Large intestine (tissue), 3 donors: ENCODE measurements around the gene CYP2D6. TPM values are rescaled to one million over a fixed set of nuclear protein-coding genes. Genes with fewer than 3 reads are reported as not detected.
"Not testable (repeated sequence)": the region's sequence is repeated elsewhere in the genome, so short reads cannot be mapped to it uniquely, and the experiment has no call there.

ENCODE experiments used
- DNase-seq, 2 donors: peaks; one replicate each; pipeline versions ENCODE4 v3.0.0 to v3.0.0-alpha.2; 2013
- H3K27ac ChIP-seq: one replicate; pipeline ENCODE4 v1.5.1; 2013; ENCODE audit warnings: low read length
- H3K27me3 ChIP-seq: 2 replicates; pipeline ENCODE4 v1.6.1; 2013; ENCODE audit warnings: low read length; ENCODE audit not compliant: control insufficient read depth, insufficient read depth
- H3K36me3 ChIP-seq: 2 replicates; pipeline ENCODE4 v1.6.1; 2013; ENCODE audit warnings: low read length; ENCODE audit not compliant: control insufficient read depth, insufficient read depth
- H3K4me1 ChIP-seq: one replicate; pipeline ENCODE4 v1.6.1; 2013; ENCODE audit warnings: low read length; ENCODE audit not compliant: control insufficient read depth, insufficient read depth
- H3K4me3 ChIP-seq: one replicate; pipeline ENCODE4 v1.5.1; 2013; ENCODE audit warnings: low read length
- H3K9me3 ChIP-seq: one replicate; pipeline ENCODE4 v1.6.1; 2013; ENCODE audit warnings: mild to moderate bottlenecking, low read depth, low read length, moderate library complexity; ENCODE audit not compliant: control insufficient read depth
- WGBS: methylation state at CpG from one replicate; pipeline ENCODE4 v1.1.5; 2013; ENCODE audit warnings: low lambda C conversion rate; ENCODE audit not compliant: insufficient coverage; 5-methylcytosine and 5-hydroxymethylcytosine counted together
- polyA plus RNA-seq: library from polyadenylated mRNA; unstranded; fragments of 120-200 nt; gene quantifications from one replicate; pipeline ENCODE4 v1.2.1, GENCODE V29; 2013

CYP2D6 gene
- polyA plus RNA-seq, 1 donor = 6.5 TPM

DNA sequence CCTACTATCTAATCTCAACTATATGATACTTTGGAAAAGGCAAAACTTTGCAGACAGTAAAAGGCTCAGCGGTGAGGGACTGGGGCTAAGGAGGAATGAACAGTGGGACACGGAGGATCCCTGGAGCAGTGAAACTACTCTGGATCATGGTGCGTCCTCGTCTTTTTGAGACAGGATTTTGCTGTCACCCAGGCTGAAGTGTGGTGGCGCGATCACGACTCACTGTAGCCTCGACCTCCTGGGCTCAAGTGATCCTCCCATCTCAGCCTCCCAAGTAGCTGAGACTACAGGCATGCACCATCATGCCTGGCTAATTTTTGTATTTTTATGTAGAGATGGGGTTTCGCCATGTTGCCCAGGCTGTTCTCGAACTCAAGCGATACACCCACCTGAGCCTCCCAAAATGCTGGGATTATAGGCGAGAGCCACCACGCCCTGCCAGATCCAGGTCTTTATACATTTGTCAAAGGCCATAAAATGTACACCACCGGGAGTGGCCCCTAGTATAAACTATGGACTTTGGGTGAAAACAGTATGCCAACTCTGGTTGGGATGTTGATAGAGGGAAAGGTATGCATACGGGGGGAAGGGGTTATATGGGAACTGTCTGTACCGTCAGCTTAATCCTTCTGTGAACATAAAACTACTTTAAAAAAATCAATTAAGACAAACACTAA, 28.0 kb upstream of the CYP2D6 start:
- no CpG with 5 or more reads among the region's 16 CpGs for WGBS
- peaks cover 34% of the 10 kb centered on the region for H3K36me3 ChIP-seq
- no peak for DNase-seq

GRCh38 chr22:42156598-42156997, 26.0 kb upstream of the CYP2D6 start:
- DNase-seq = no peak
- no CpG with 5 or more reads among the region's 5 CpGs for WGBS
- peaks cover 24% of the 10 kb centered on the region for H3K36me3 ChIP-seq

More for the DNA sequence above, 28.0 kb upstream of the CYP2D6 start:
- Histone ChIP-seq H3K4me1 (peaks cover 3% of the 10 kb centered on the region), H3K27ac (no peak overlapping the region), H3K9me3 (no peaks in the 10 kb centered on the region), H3K4me3 (no peak overlapping the region), H3K27me3 (no peaks in the 10 kb centered on the region)

DNA sequence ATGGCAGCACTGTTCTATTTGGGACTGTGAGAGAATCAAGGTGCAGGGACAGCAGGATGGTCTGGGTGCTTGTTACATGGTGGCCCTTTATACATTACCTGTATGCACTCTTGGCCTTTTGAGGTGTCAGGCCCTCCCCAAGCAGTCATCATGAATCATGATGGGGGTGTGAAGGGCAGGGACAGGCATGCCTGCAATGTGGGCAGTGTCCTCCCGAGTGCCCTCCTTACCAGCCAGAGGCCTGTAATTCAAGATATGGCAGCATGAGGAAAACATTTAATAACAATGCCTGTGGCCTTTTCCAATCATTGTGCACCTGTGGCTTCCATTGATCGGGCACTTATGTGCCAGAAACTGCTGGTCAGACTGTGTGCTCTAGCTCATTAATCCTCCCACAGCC, 25.5 kb upstream of the CYP2D6 start:
- Histone ChIP-seq H3K4me3 (no peak overlapping the region), H3K9me3 (no peaks in the 10 kb centered on the region), H3K4me1 (no peaks in the 10 kb centered on the region), H3K27ac (no peak overlapping the region), H3K36me3 (peaks cover 20% of the 10 kb centered on the region), H3K27me3 (no peaks in the 10 kb centered on the region)
- WGBS = no CpG with 5 or more reads among the region's 2 CpGs
- no peak for DNase-seq

More at GRCh38 chr22:42156598-42156997, 26.0 kb upstream of the CYP2D6 start:
- Histone ChIP-seq H3K27ac (no peak overlapping the region), H3K4me1 (peaks cover 3% of the 10 kb centered on the region), H3K4me3 (no peak overlapping the region), H3K27me3 (no peaks in the 10 kb centered on the region), H3K9me3 (no peaks in the 10 kb centered on the region)

GRCh38 chr22:42155053-42155543, 24.5 kb upstream of the CYP2D6 start:
- Histone ChIP-seq H3K9me3 (no peaks in the 10 kb centered on the region), H3K27ac (no peak overlapping the region), H3K4me1 (no peaks in the 10 kb centered on the region), H3K4me3 (no peak overlapping the region), H3K36me3 (peaks cover 21% of the 10 kb centered on the region), H3K27me3 (no peaks in the 10 kb centered on the region)
- WGBS = no CpG with 5 or more reads among the region's 7 CpGs
- DNase-seq = no peak

GRCh38 chr22:42154293-42155052, 23.9 kb upstream of the CYP2D6 start:
- H3K27me3 ChIP-seq = no peaks in the 10 kb centered on the region
- H3K9me3 ChIP-seq = no peaks in the 10 kb centered on the region
- no peaks in the 10 kb centered on the region for H3K4me1 ChIP-seq
- H3K36me3 ChIP-seq = peaks cover 21% of the 10 kb centered on the region
- WGBS = no CpG with 5 or more reads among the region's 12 CpGs
- no peak overlapping the region for H3K4me3 ChIP-seq
- DNase-seq = no peak
- no peak overlapping the region for H3K27ac ChIP-seq

GRCh38 chr22:42152661-42153270, 22.2 kb upstream of the CYP2D6 start:
- Histone ChIP-seq H3K9me3 (no peaks in the 10 kb centered on the region), H3K27ac (no peak overlapping the region), H3K4me1 (no peaks in the 10 kb centered on the region), H3K36me3 (peaks cover 32% of the 10 kb centered on the region), H3K4me3 (no peak overlapping the region), H3K27me3 (no peaks in the 10 kb centered on the region)
- no peak for DNase-seq
- WGBS = no CpG with 5 or more reads among the region's 42 CpGs

GRCh38 chr22:42151924-42152635, 21.5 kb upstream of the CYP2D6 start:
- Histone ChIP-seq H3K4me3 (no peak overlapping the region), H3K9me3 (no peaks in the 10 kb centered on the region), H3K27me3 (no peaks in the 10 kb centered on the region), H3K27ac (no peak overlapping the region), H3K36me3 (peaks cover 32% of the 10 kb centered on the region), H3K4me1 (no peaks in the 10 kb centered on the region)
- no CpG with 5 or more reads among the region's 43 CpGs for WGBS
- DNase-seq = no peak

DNA sequence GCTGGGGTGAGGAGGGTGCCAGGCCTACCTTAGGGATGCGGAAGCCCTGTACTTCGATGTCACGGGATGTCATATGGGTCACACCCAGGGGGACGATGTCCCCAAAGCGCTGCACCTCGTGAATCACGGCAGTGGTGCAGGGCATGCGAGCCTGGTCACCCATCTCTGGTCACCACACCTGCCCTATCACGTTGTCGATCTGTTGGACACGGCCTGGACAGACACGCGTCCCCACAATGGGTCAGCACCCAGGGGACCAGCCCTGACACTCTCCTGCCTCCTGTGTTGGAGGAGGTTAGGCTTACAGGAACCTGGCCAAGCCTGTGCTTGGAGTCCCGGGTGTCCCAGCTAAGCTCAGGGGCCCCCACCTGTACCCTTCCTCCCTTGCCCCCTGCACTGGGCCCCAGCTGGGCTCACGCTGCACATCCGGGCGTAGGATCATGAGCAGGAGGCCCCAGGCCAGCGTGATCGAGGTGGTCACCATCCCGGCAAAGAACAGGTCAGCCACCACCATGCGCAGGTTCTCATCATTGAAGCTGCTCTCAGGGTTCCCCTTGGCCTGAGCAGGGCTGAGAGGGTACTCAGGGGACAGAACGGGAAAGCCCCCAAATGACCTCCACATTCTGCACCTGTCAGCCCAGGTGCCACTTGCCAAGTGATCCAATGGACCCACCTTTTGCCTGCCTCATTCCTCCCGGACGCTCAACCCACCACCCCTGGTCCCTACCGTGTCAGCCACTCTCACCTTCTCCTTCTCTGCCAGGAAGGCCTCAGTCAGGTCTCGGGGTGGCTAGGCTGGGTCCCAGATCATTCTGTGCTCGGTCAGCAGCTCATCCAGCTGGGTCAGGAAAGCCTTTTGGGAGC, 20.3 kb upstream of the CYP2D6 start:
- no peak overlapping the region for H3K27ac ChIP-seq
- H3K9me3 ChIP-seq = no peaks in the 10 kb centered on the region
- DNase-seq = no peak
- peaks cover 26% of the 10 kb centered on the region for H3K36me3 ChIP-seq
- no peaks in the 10 kb centered on the region for H3K4me1 ChIP-seq
- H3K27me3 ChIP-seq = no peaks in the 10 kb centered on the region
- no peak overlapping the region for H3K4me3 ChIP-seq
- WGBS = no CpG with 5 or more reads among the region's 27 CpGs

DNA sequence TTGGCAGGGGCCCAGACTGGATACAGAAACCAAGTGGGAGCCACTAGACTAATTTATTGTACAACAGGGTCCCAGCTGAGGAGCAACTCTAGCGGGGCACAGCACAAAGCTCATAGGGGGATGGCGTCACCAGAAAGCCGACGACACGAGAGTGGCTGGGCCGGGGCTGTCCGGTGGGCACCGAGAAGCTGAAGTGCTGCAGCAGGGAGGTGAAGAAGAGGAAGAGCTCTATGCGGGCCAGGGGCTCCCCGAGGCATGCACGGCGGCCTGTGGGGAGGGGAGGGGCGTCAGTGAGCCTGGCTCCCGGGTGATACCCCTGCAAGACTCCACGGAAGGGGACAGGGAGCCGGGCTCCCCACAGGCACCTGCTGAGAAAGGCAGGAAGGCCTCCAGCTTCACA, 19.2 kb upstream of the CYP2D6 start:
- H3K36me3 ChIP-seq = peaks cover 16% of the 10 kb centered on the region
- no CpG with 5 or more reads among the region's 16 CpGs for WGBS
- not testable (repeated sequence) for H3K9me3 ChIP-seq, H3K27me3 ChIP-seq, H3K4me1 ChIP-seq, DNase-seq, H3K27ac ChIP-seq, H3K4me3 ChIP-seq
